Esophagus squamous epithelium (tissue), 5 donors: ENCODE measurements around the gene SLC12A8. TPM values are rescaled to one million over a fixed set of nuclear protein-coding genes. Genes with fewer than 3 reads are reported as not detected.

Experiments used
- DNase-seq: peaks from one replicate; lab custom pipeline; 2025; lab: John Stamatoyannopoulos, UW
- H3K27ac ChIP-seq, 4 donors: fragments of 200-600 bp; sonication (generic); one replicate each; pipeline ENCODE4 v1.5.1; 2016 to 2019; ENCODE audit warnings: mild to moderate bottlenecking in 1 of 4
- H3K27me3 ChIP-seq, 4 donors: fragments of 200-600 bp; sonication (generic); 1 replicate in 3 of 4; 2 replicates in 1 of 4; pipeline versions ENCODE4 v1.5.1 to v1.6.0; 2017 to 2021; ENCODE audit warnings: antibody characterized with exemption in 1 of 4
- H3K36me3 ChIP-seq, 3 donors: fragments of 200-600 bp; sonication (generic); one replicate each; pipeline ENCODE4 v1.5.1; 2016 to 2019
- H3K4me1 ChIP-seq, 3 donors: fragments of 200-600 bp; sonication (generic); one replicate each; pipeline ENCODE4 v1.5.1; 2017 to 2019
- H3K4me3 ChIP-seq, 4 donors: fragments of 200-600 bp; sonication (generic); 1 replicate in 3 of 4; 2 replicates in 1 of 4; pipeline ENCODE4 v1.5.1; 2016 to 2019; ENCODE audit warnings: mild to moderate bottlenecking in 2 of 4, moderate library complexity in 1 of 4
- H3K9me3 ChIP-seq, 3 donors: fragments of 200-600 bp; sonication (generic); one replicate each; pipeline ENCODE4 v1.5.1; 2016 to 2019
- POLR2A ChIP-seq, 4 donors: fragments of 450-650 bp; IDR thresholded peaks; one replicate each; pipeline ENCODE4 v1.6.1; 2017; ENCODE audit warnings: antibody characterized with exemption in 4 of 4, mild to moderate bottlenecking in 4 of 4, moderate library complexity in 3 of 4
- WGBS, 2 donors: methylation state at CpG; one replicate each; pipeline ENCODE4 v1.1.5; 2018; 5-methylcytosine and 5-hydroxymethylcytosine counted together
- intact Hi-C: fragments of 100-400 bp; cut with DNase I; formaldehyde crosslinking; loops from one replicate; pipeline ENCODE4 v1.15.0; 2022
- total RNA-seq, 4 donors: library from RNA; depleted of rRNA; stranded (reverse); fragments of >200 nt; gene quantifications; one replicate each; pipeline ENCODE4 v1.1.0, GENCODE V29; 2016
- TF ChIP-seq, protein P1 (sequence below), 6 experiments: fragments of 450-650 bp in 4 of 6; fragments of 200-600 bp in 2 of 6; sonication (generic) in 2 of 6; IDR thresholded peaks; one replicate each; pipeline ENCODE4 v1.5.1; 2016 to 2019; ENCODE audit warnings: antibody characterized with exemption in 6 of 6, mild to moderate bottlenecking in 4 of 6, moderate library complexity in 4 of 6
- donor health status: DM: yes; HTN: yes; CAD: no.

SLC12A8 gene
- total RNA-seq, 4 donors from 2014 or later: 9.9 to 15.9 (median 13.8) TPM

DNA sequence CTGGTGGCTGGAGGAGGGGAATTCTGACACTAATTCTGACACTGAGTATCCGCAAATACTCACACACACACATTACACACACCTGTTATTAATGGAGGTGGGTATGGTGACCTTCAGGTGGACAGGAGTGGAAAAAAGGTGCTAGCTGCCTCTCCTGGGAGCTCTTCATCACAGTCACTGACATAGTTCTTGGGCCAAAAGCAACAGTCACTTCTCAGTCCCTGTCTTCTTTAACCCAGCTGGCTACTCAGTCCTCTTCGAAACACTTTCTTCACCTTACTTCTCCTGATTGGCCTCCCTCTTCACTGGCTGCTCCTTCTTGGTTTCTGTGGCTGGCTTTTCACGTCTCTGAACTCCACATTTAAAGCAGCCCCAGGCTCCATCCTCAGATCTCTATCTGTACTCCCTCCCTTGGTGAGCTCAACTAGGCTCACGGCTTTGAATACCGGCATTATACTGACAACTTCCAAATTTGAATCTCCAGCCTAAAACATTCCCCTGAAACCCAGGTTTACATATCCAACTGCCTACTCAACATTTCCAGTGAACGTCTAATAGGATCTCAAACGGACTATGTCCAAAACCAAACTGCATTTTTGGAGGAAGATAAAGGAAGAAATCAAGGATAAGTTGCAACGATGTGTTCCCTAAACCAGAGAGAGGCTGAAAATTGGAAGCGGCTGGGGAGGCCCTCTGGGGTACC is 103.6 kb downstream of the SLC12A8 start:
- Histone ChIP-seq H3K4me1 (peaks cover 19 to 45% (median 30%) of the 10 kb centered on the region in 3 donors), H3K36me3 (no peaks in the 10 kb centered on the region), H3K27ac (peak overlapping the region in 1 of 4 donors; percentile 83), H3K9me3 (no peaks in the 10 kb centered on the region), H3K27me3 (no peaks in the 10 kb centered on the region), H3K4me3 (no peak overlapping the region)
- no peak for DNase-seq
- intact Hi-C loops: no loop called here
- TF ChIP-seq POLR2A (IDR thresholded peaks at IDR 0.05): no peak
- TF ChIP-seq, protein P1, sequence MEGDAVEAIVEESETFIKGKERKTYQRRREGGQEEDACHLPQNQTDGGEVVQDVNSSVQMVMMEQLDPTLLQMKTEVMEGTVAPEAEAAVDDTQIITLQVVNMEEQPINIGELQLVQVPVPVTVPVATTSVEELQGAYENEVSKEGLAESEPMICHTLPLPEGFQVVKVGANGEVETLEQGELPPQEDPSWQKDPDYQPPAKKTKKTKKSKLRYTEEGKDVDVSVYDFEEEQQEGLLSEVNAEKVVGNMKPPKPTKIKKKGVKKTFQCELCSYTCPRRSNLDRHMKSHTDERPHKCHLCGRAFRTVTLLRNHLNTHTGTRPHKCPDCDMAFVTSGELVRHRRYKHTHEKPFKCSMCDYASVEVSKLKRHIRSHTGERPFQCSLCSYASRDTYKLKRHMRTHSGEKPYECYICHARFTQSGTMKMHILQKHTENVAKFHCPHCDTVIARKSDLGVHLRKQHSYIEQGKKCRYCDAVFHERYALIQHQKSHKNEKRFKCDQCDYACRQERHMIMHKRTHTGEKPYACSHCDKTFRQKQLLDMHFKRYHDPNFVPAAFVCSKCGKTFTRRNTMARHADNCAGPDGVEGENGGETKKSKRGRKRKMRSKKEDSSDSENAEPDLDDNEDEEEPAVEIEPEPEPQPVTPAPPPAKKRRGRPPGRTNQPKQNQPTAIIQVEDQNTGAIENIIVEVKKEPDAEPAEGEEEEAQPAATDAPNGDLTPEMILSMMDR (IDR thresholded peaks at IDR 0.05): no peak
- WGBS, 2 donors: 86 to 92% methylated on average over 9 of the region's 9 CpGs

DNA sequence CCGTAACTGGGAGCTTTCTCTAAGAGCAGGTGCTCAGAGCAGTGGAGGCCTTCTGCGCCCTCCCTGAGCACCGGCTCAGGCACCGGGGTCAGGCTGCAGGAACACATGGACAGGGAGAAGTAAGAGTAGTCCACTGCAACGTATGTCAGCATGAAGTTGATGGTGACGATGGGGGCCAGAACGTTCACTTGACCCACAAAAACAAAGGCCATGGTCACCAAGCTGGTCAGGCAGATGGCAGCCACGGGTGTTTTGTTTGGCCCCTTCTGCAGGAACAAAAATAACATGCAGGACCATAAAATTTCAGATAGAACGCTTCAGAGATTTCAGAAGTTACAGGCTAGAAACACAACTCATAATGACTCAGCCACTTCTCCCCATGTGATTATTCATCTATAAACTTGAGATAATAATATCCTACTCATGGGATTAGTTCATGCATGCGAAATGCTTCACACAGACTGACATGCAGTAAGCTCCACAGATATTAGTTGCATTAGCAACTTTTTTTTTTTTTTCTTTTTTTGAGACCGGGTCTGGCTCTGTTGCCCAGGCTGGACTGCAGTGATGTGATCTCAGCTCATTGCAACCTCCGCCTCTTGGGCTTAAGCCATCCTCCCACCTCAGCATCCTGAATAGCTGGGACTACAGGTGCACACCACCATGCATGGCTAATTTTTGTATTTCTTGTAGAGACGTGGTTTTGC is 104.5 kb downstream of the SLC12A8 start:
- no peaks in the 10 kb centered on the region for H3K27me3 ChIP-seq
- no peaks in the 10 kb centered on the region for H3K9me3 ChIP-seq
- DNase-seq: no peak
- intact Hi-C loops: no loop called here
- H3K36me3 ChIP-seq: no peaks in the 10 kb centered on the region
- WGBS, 2 donors: 40 to 49% methylated on average over 8 to 12 of the region's 13 CpGs
- H3K4me1 ChIP-seq: peaks cover 19 to 45% (median 30%) of the 10 kb centered on the region in 3 donors
- TF ChIP-seq POLR2A (IDR thresholded peaks at IDR 0.05): no peak
- TF ChIP-seq, protein P1 (IDR thresholded peaks at IDR 0.05): no peak
- peak overlapping the region; percentile 70 to 83 (median 74) for H3K27ac ChIP-seq
- no peak overlapping the region for H3K4me3 ChIP-seq

DNA sequence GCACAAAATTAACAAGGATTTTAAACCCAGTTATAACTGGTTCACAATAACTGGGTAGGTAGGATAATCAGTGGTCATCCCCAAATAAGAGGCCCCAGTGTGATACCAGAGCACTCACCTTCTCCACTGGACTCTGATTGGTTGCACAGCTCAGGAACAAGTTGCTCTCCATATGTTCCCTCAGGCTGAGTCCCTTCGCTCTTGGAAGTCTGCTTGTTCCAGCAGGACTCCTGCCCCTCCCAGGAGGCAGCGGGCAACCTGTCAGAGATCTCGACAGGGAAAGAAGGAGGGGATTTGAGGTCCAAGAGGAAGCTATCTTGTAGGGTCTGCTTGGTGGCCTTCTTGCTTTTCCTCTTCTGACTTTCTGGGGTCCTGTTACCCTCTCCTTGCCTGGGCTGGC is 105.2 kb downstream of the SLC12A8 start:
- 25 to 79% methylated on average over 3 of the region's 3 CpGs for WGBS, 2 donors
- no peaks in the 10 kb centered on the region for H3K9me3 ChIP-seq
- TF ChIP-seq POLR2A (IDR thresholded peaks at IDR 0.05): no peak
- TF ChIP-seq, protein P1 (IDR thresholded peaks at IDR 0.05): no peak
- no peak overlapping the region for H3K4me3 ChIP-seq
- intact Hi-C loops: no loop called here
- no peak for DNase-seq
- no peaks in the 10 kb centered on the region for H3K27me3 ChIP-seq
- no peaks in the 10 kb centered on the region for H3K36me3 ChIP-seq
- H3K4me1 ChIP-seq: peaks cover 19 to 45% (median 30%) of the 10 kb centered on the region in 3 donors
- peak overlapping the region; percentile 70 to 83 (median 74) for H3K27ac ChIP-seq

DNA sequence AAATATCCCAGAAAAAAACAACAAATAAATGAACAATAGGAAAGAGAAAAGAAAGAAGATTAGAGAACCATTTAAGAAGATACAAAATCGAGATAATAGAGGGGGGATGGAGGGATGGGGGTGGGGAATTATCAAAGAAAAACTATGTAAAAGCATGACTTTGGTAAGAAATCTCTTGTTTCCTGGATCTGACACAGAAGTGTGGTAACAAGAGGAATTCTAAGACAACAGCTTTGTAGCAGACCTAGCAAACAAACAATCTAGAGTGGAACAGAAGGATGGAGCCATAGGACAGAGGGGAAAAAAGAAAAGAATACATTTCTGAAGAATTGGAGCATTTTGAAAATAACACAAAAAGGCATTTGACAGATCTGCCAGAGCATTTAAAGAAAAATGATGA is 107.4 kb downstream of the SLC12A8 start:
- TF ChIP-seq POLR2A (IDR thresholded peaks at IDR 0.05): no peak
- Histone ChIP-seq H3K27ac (no peak overlapping the region), H3K27me3 (no peaks in the 10 kb centered on the region), H3K9me3 (no peaks in the 10 kb centered on the region), H3K36me3 (no peaks in the 10 kb centered on the region), H3K4me3 (no peak overlapping the region), H3K4me1 (peaks cover 15 to 33% (median 22%) of the 10 kb centered on the region in 3 donors)
- 69 to 83% methylated on average over 1 of the region's 1 CpG for WGBS, 2 donors
- no peak for DNase-seq
- intact Hi-C loops: no loop called here

DNA sequence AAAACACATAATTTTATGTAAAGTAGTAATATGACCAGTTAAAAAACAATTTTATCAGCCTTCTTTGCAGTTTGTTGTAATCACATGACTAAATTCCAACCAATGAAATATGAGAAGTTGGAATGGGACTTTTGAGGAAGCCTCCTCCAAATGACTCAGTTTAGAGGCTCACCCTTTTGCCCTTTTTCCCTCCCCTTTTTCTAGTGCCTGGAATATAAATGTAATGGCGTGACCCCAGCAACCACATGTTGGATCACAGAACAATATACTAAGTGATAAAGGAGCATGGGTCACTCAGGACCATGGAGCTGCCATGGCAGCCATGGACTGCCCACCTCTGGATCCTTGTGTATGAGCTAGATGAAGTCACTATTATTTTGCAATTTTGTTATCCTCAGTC is 107.9 kb downstream of the SLC12A8 start:
- no peaks in the 10 kb centered on the region for H3K36me3 ChIP-seq
- H3K27me3 ChIP-seq: no peaks in the 10 kb centered on the region
- peaks cover 15 to 28% (median 17%) of the 10 kb centered on the region in 3 donors for H3K4me1 ChIP-seq
- H3K27ac ChIP-seq: no peak overlapping the region
- no peaks in the 10 kb centered on the region for H3K9me3 ChIP-seq
- intact Hi-C loops: no loop called here
- no peak overlapping the region for H3K4me3 ChIP-seq
- 88 to 100% methylated on average over 1 of the region's 1 CpG for whole genome bisulfite sequencing, 2 donors
- no peak for TF ChIP-seq POLR2A (IDR thresholded peaks at IDR 0.05)
- TF ChIP-seq, protein P1 (IDR thresholded peaks at IDR 0.05): no peak
- no peak for DNase-seq
